Smooth muscle cell (in vitro differentiated cells): Measurements from ENCODE around the gene SLC22A1. TPM values are rescaled to one million over a fixed set of nuclear protein-coding genes. Genes with fewer than 3 reads are reported as not detected.

Source experiments
- DNase-seq: peaks from one replicate; lab custom pipeline; 2025; ENCODE audit not compliant: unreplicated experiment; lab: John Stamatoyannopoulos, UW
- H2AFZ ChIP-seq: fragments of 200-600 bp; sonication (generic); 2 replicates; pipeline ENCODE4 v1.6.0; 2016; ENCODE audit warnings: antibody characterized with exemption, low read depth, mild to moderate bottlenecking
- H3F3A ChIP-seq: fragments of 200-600 bp; sonication (generic); 2 replicates; pipeline ENCODE4 v1.6.0; 2017; ENCODE audit warnings: antibody characterized with exemption, low read depth
- H3K27ac ChIP-seq: fragments of 200-600 bp; sonication (generic); 2 replicates; pipeline ENCODE4 v1.5.1; 2016; ENCODE audit warnings: low read depth, mild to moderate bottlenecking
- H3K27me3 ChIP-seq: fragments of 200-600 bp; sonication (generic); 2 replicates; pipeline ENCODE4 v1.6.1; 2016; ENCODE audit warnings: low read depth, mild to moderate bottlenecking
- H3K36me3 ChIP-seq: fragments of 200-600 bp; sonication (generic); 2 replicates; pipeline ENCODE4 v1.5.1; 2016; ENCODE audit warnings: low read depth
- H3K4me1 ChIP-seq: fragments of 200-600 bp; sonication (generic); 2 replicates; pipeline ENCODE4 v1.5.1; 2016; ENCODE audit warnings: low read depth
- H3K4me2 ChIP-seq: fragments of 200-600 bp; sonication (generic); 2 replicates; pipeline ENCODE4 v1.6.0; 2016; ENCODE audit warnings: mild to moderate bottlenecking
- H3K4me3 ChIP-seq: fragments of 200-600 bp; sonication (generic); 2 replicates; pipeline ENCODE4 v1.5.1; 2016; ENCODE audit warnings: mild to moderate bottlenecking
- H3K79me2 ChIP-seq: fragments of 200-600 bp; sonication (generic); 2 replicates; pipeline ENCODE4 v1.6.0; 2016; ENCODE audit warnings: low read depth, mild to moderate bottlenecking
- H3K9ac ChIP-seq: fragments of 200-600 bp; sonication (generic); 2 replicates; pipeline ENCODE4 v1.6.0; 2016; ENCODE audit warnings: low read depth
- H3K9me3 ChIP-seq: fragments of 200-600 bp; sonication (generic); replicated peaks from 2 replicates; pipeline ENCODE4 v1.5.1; 2016; ENCODE audit warnings: low read depth
- H4K20me1 ChIP-seq: fragments of 200-600 bp; sonication (generic); 2 replicates; pipeline ENCODE4 v1.6.0; 2016; ENCODE audit warnings: low read depth
- WGBS: methylation state at CpG from one replicate; pipeline ENCODE4 v1.1.7; 2016; ENCODE audit warnings: low lambda C conversion rate; 5-methylcytosine and 5-hydroxymethylcytosine counted together
- polyA plus RNA-seq: library from polyadenylated mRNA; unstranded; fragments of >200 nt; fragmentation: Nextera tagmentation; extraction: Ambion mirVana; gene quantifications from 2 replicates; pipeline ENCODE4 v1.2.1, GENCODE V29; 2016
- total RNA-seq: library from RNA; depleted of rRNA; stranded (reverse); fragments of >200 nt; gene quantifications from 2 replicates; pipeline ENCODE4 v1.2.3, GENCODE V29; 2014
- TF ChIP-seq, protein P1 (sequence below): fragments of 200-600 bp; sonication (generic); IDR thresholded peaks from 2 replicates; pipeline ENCODE4 v1.5.1; 2017; ENCODE audit warnings: borderline replicate concordance, mild to moderate bottlenecking, antibody characterized with exemption; ENCODE audit not compliant: insufficient read depth, poor library complexity, severe bottlenecking

SLC22A1 gene
- total and polyA plus RNA-seq, 2 experiments from 2014 or later = 0.04 to 1.6 TPM

- Histone ChIP-seq H3K79me2 (no peaks in the 10 kb centered on the region), H3K4me1 (no peaks in the 10 kb centered on the region), H3F3A (no peaks in the 10 kb centered on the region), H3K4me3 (no peak overlapping the region), H3K27ac (no peak overlapping the region), H3K4me2 (no peak overlapping the region), H3K9me3 (no peaks in the 10 kb centered on the region), H2AFZ (no peak overlapping the region), H3K36me3 (no peaks in the 10 kb centered on the region), H3K9ac (no peak overlapping the region), H4K20me1 (no peaks in the 10 kb centered on the region), H3K27me3 (no peaks in the 10 kb centered on the region)
- WGBS = 94% methylated on average over 1 of the region's 1 CpG
- DNase-seq = no peak
- TF ChIP-seq, protein P1, sequence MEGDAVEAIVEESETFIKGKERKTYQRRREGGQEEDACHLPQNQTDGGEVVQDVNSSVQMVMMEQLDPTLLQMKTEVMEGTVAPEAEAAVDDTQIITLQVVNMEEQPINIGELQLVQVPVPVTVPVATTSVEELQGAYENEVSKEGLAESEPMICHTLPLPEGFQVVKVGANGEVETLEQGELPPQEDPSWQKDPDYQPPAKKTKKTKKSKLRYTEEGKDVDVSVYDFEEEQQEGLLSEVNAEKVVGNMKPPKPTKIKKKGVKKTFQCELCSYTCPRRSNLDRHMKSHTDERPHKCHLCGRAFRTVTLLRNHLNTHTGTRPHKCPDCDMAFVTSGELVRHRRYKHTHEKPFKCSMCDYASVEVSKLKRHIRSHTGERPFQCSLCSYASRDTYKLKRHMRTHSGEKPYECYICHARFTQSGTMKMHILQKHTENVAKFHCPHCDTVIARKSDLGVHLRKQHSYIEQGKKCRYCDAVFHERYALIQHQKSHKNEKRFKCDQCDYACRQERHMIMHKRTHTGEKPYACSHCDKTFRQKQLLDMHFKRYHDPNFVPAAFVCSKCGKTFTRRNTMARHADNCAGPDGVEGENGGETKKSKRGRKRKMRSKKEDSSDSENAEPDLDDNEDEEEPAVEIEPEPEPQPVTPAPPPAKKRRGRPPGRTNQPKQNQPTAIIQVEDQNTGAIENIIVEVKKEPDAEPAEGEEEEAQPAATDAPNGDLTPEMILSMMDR = no peak
Measured at GRCh38 chr6:160156842-160157241, 35.2 kb downstream of the SLC22A1 start.

GRCh38 chr6:160160450-160160849 lies 38.8 kb downstream of the SLC22A1 start:
- TF ChIP-seq, protein P1 = no peak
- H3F3A ChIP-seq = no peaks in the 10 kb centered on the region
- no peaks in the 10 kb centered on the region for H3K4me1 ChIP-seq
- H3K79me2 ChIP-seq = no peaks in the 10 kb centered on the region
- H2AFZ ChIP-seq = no peak overlapping the region
- 78% methylated on average over 6 of the region's 6 CpGs for WGBS
- no peaks in the 10 kb centered on the region for H3K36me3 ChIP-seq
- no peak for DNase-seq
- no peak overlapping the region for H3K4me2 ChIP-seq
- no peaks in the 10 kb centered on the region for H3K9me3 ChIP-seq
- no peak overlapping the region for H3K27ac ChIP-seq
- H4K20me1 ChIP-seq = no peaks in the 10 kb centered on the region
- no peak overlapping the region for H3K4me3 ChIP-seq
- H3K9ac ChIP-seq = no peak overlapping the region
- no peaks in the 10 kb centered on the region for H3K27me3 ChIP-seq

DNA sequence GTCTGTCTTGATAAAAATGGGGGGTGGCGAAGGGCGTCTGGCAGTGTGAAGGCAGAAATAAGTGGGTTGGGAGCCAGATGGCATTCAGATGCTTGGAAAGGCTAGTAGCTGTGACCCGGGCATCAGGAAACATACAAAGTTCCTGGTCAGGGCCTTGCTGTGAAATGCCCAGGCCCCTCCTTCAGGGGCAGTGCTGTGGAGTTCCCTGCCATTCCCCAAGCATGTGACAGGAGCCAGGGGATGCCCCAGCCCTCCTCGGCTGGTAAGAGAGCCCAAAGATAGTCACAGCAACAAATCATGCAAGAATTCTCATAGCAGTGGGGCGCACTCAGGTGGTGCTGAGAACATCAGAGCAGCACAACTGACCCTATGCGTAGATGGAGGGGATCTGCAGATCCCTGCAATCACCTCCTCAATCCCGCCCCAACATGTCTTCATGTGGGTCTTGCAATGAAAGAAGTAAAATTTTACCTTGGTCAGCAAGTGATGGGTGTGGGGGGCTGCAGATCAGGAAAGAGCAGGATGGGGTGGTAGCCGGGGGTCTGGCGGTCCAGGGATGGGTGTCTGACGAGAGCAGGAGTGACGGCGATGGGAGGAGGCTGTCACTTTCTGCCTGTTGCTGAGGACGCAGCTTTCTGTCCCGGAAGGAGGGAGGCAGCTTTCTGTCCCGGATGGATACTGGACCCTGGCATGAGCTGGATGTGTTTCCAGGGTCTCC lies 39.5 kb downstream of the SLC22A1 start:
- Histone ChIP-seq H3K27ac (no peak overlapping the region), H2AFZ (no peak overlapping the region), H3K4me2 (no peak overlapping the region), H3K4me3 (no peak overlapping the region), H3F3A (no peaks in the 10 kb centered on the region), H3K36me3 (no peaks in the 10 kb centered on the region), H3K9me3 (no peaks in the 10 kb centered on the region), H3K79me2 (no peaks in the 10 kb centered on the region), H4K20me1 (no peaks in the 10 kb centered on the region), H3K27me3 (no peaks in the 10 kb centered on the region), H3K9ac (no peak overlapping the region), H3K4me1 (no peaks in the 10 kb centered on the region)
- no peak for DNase-seq
- TF ChIP-seq, protein P1 = no peak
- 92% methylated on average over 15 of the region's 15 CpGs for WGBS

DNA sequence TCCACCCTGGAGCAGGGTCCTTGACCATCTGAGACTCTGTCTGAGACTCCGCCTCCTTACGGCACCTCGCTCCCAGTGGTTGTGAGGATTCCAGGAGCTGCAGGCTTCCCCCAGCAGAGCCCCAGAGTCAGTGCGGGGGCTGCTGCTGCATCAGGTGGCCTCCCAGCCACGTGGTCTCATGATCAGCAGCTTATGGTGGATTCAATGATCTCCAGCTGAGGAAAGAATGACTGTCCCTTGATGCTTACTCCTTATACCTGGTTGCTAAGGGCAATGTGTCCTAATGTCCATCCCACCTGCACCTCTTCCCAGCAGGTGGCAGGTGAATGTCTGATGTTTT lies 40.0 kb downstream of the SLC22A1 start:
- Histone ChIP-seq H3F3A (no peaks in the 10 kb centered on the region), H4K20me1 (no peaks in the 10 kb centered on the region), H2AFZ (no peak overlapping the region), H3K4me2 (no peak overlapping the region), H3K9ac (no peak overlapping the region), H3K4me3 (no peak overlapping the region), H3K36me3 (no peaks in the 10 kb centered on the region), H3K9me3 (no peaks in the 10 kb centered on the region), H3K79me2 (no peaks in the 10 kb centered on the region), H3K27ac (no peak overlapping the region), H3K4me1 (no peaks in the 10 kb centered on the region), H3K27me3 (no peaks in the 10 kb centered on the region)
- TF ChIP-seq, protein P1 = no peak
- no peak for DNase-seq
- WGBS = 87% methylated on average over 5 of the region's 5 CpGs
